CD4-positive, alpha-beta memory T cell (primary cell): ENCODE data around the gene MAST4. TPM values are rescaled to one million over a fixed set of nuclear protein-coding genes. Genes with fewer than 3 reads are reported as not detected.

Experiments
- CTCF ChIA-PET: fragments of 350-600 bp; sonication (Branson Sonifier 250); formaldehyde crosslinking; loops from one replicate; lab custom pipeline; 2021; ENCODE audit warnings: inconsistent platforms; ENCODE audit not compliant: partially characterized antibody; lab: Charles Lee
- POLR2A ChIA-PET: fragments of 350-600 bp; sonication (Branson Sonifier 250); formaldehyde crosslinking; loops from one replicate; lab custom pipeline; 2021; ENCODE audit not compliant: partially characterized antibody; lab: Charles Lee
- DNase-seq, 5 donors: peaks; one replicate each; pipeline versions ENCODE4 v3.0.0 to v3.0.0-alpha.2; 2020 to 2022; ENCODE audit warnings: mixed read lengths in 1 of 5
- H3K27ac ChIP-seq: one replicate; pipeline ENCODE4 v1.7.0; 2013; ENCODE audit warnings: low read depth, low read length
- H3K27me3 ChIP-seq: 2 replicates; pipeline ENCODE4 v1.7.0; 2013; ENCODE audit warnings: mild to moderate bottlenecking, low read length, moderate library complexity; ENCODE audit not compliant: insufficient read depth
- H3K36me3 ChIP-seq: 2 replicates; pipeline ENCODE4 v1.7.0; 2013; ENCODE audit warnings: mild to moderate bottlenecking, low read length, moderate library complexity; ENCODE audit not compliant: insufficient read depth
- H3K4me1 ChIP-seq: 2 replicates; pipeline ENCODE4 v1.7.0; 2013; ENCODE audit warnings: mild to moderate bottlenecking, low read length, moderate library complexity; ENCODE audit not compliant: insufficient read depth
- H3K4me3 ChIP-seq, 2 donors: one replicate each; pipeline ENCODE4 v1.7.0; 2013; ENCODE audit warnings: low read length in 2 of 2, mild to moderate bottlenecking in 1 of 2
- H3K9me3 ChIP-seq, 2 donors: one replicate each; pipeline ENCODE4 v1.7.0; 2013; ENCODE audit warnings: low read length in 2 of 2, control low read depth in 1 of 2; ENCODE audit not compliant: control insufficient read depth in 1 of 2
- H3K27ac Mint-ChIP-seq, 7 donors: one replicate each; pipeline ENCODE4 v1.8.0; 2020 to 2021; ENCODE audit warnings: mixed read lengths in 7 of 7, mild to moderate bottlenecking in 6 of 7, inconsistent platforms in 3 of 7, moderate library complexity in 3 of 7
- H3K27me3 Mint-ChIP-seq, 2 donors: one replicate each; pipeline ENCODE4 v1.8.0; 2020 to 2021; ENCODE audit warnings: mixed read lengths in 2 of 2
- H3K36me3 Mint-ChIP-seq, 2 donors: one replicate each; pipeline ENCODE4 v1.8.0; 2020 to 2021; ENCODE audit warnings: mixed read lengths in 2 of 2, inconsistent platforms in 1 of 2, mild to moderate bottlenecking in 1 of 2
- H3K4me1 Mint-ChIP-seq, 4 donors: one replicate each; pipeline ENCODE4 v1.8.0; 2020 to 2021; ENCODE audit warnings: mixed read lengths in 4 of 4, mild to moderate bottlenecking in 1 of 4
- H3K4me3 Mint-ChIP-seq, 8 donors: one replicate each; pipeline ENCODE4 v1.8.0; 2020 to 2021; ENCODE audit warnings: mixed read lengths in 8 of 8, mild to moderate bottlenecking in 7 of 8, moderate library complexity in 6 of 8, inconsistent platforms in 3 of 8
- H3K9me3 Mint-ChIP-seq, 8 donors: one replicate each; pipeline ENCODE4 v1.8.0; 2020 to 2021; ENCODE audit warnings: mixed read lengths in 8 of 8, mild to moderate bottlenecking in 5 of 8, inconsistent platforms in 3 of 8, moderate library complexity in 1 of 8
- intact Hi-C: fragments of 100-400 bp; cut with micrococcal nuclease; formaldehyde crosslinking; loops from one replicate; pipeline ENCODE4 v1.15.1; 2023
- polyA plus RNA-seq, 2 donors: library from polyadenylated mRNA; unstranded; fragments of 300-500 nt; fragmentation: Illumina TruSeq; gene quantifications; one replicate each; pipeline ENCODE4 v1.2.3, GENCODE V29; 2021
- total RNA-seq, 2 experiments: library from RNA; stranded (reverse); gene quantifications; one replicate each; pipeline ENCODE4 v1.2.3, GENCODE V29; 2021

The MAST4 gene
- total and polyA plus RNA-seq, 4 experiments from 2014 or later, result 9.2 to 27.0 (median 21.3) TPM

DNA sequence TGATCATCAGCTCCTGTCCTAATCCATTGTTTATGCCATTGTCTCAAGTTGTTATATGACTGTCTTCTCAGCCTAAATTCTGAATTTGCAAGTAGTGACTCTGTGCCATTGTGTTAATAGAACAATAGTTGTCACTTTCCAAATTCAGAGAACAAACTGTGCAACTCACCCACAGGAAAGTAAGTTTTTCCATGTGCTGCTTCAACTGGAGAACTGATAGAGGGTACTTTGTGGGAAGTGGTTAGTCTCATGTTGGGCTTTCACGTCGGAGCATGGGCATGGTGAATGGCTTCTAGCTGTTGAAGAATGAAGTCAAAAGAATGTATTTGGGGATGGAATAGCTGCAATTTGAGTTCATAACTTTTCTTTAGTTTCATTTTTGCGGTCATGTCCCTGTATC is 454.4 kb downstream of the MAST4 start:
- Histone ChIP-seq H3K27me3 (no peaks in the 10 kb centered on the region), H3K4me1 (no peaks in the 10 kb centered on the region), H3K9me3 (no peaks in the 10 kb centered on the region), H3K36me3 (no peaks in the 10 kb centered on the region), H3K27ac (no peak overlapping the region), H3K4me3 (no peak overlapping the region)
- intact Hi-C loops, result loop anchor here (5.0 kb wide), 1 partner anchor 63 kb away; no protein-coding TSS in a partner anchor
- H3K27me3 Mint-ChIP-seq, result no peaks in the 10 kb centered on the region
- ChIA-PET POLR2A (no interaction called here), CTCF (interaction anchor here (0.8 to 1.3 kb wide), 3 partner anchors 13 to 61 kb away, joined by 3 read pairs; no protein-coding TSS in a partner anchor)
- H3K27ac Mint-ChIP-seq, result peak overlapping the region in 1 of 7 donors; percentile 35
- no peak for DNase-seq
- peaks cover 6 to 17% (median 13%) of the 10 kb centered on the region in 4 donors for H3K4me1 Mint-ChIP-seq
- H3K4me3 Mint-ChIP-seq, result no peak overlapping the region
- H3K9me3 Mint-ChIP-seq, result no peaks in the 10 kb centered on the region
- peaks cover 12 to 13% of the 10 kb centered on the region in 2 donors for H3K36me3 Mint-ChIP-seq

DNA sequence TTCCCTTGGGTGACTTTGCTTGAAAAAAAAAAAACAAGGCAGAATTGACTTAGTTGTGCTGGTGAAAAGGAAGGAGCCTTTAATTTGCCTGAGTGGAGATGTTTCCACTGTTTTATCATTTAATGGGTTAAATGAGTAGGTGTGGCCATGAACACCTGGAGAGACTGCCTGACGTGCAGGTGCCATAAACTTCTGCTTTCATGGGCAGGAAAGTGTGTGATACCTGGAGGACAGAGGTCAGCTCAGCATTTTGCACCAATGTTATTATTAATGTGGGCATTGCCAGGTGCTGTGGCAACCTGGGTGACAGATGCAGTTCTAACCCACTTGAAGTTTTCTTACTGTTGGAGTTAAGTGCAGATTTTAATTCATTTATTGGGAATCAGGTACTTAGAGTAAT is 455.0 kb downstream of the MAST4 start:
- POLR2A ChIA-PET, result no interaction called here
- H3K36me3 Mint-ChIP-seq, result peaks cover 13 to 15% of the 10 kb centered on the region in 2 donors
- no peaks in the 10 kb centered on the region for H3K27me3 Mint-ChIP-seq
- no peak overlapping the region for H3K4me3 Mint-ChIP-seq
- intact Hi-C loops, result loop anchor here (5.0 kb wide), 1 partner anchor 64 kb away; no protein-coding TSS in a partner anchor
- no peaks in the 10 kb centered on the region for H3K9me3 ChIP-seq
- no peak overlapping the region for H3K4me3 ChIP-seq
- H3K27ac Mint-ChIP-seq, result no peak overlapping the region
- no peaks in the 10 kb centered on the region for H3K4me1 ChIP-seq
- H3K36me3 ChIP-seq, result no peaks in the 10 kb centered on the region
- H3K9me3 Mint-ChIP-seq, result no peaks in the 10 kb centered on the region
- no peak for DNase-seq
- CTCF ChIA-PET, result interaction anchor here (1.2 to 1.3 kb wide), 2 partner anchors 17 to 62 kb away, joined by 3 read pairs; no protein-coding TSS in a partner anchor
- no peak overlapping the region for H3K27ac ChIP-seq
- H3K4me1 Mint-ChIP-seq, result peaks cover 6 to 17% (median 11%) of the 10 kb centered on the region in 4 donors
- no peaks in the 10 kb centered on the region for H3K27me3 ChIP-seq

DNA sequence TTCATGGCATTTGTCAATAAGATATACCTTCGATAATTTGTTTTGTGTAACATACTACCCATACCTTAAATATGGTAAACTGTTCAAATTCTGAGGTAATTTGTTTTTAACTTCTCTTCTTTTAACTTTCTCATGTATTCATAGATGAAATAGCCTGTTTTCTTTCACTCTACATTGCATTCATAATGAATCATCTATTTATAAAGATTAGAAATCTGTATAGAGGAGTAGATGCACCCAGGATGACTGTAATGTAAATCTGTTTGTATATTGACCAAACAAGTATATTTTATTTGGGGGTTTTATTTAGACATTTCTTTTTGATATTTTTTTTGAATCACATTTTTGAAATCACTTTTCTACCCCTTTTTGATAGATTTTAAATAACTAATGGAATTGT is 455.8 kb downstream of the MAST4 start:
- CTCF ChIA-PET, result no interaction called here

DNA sequence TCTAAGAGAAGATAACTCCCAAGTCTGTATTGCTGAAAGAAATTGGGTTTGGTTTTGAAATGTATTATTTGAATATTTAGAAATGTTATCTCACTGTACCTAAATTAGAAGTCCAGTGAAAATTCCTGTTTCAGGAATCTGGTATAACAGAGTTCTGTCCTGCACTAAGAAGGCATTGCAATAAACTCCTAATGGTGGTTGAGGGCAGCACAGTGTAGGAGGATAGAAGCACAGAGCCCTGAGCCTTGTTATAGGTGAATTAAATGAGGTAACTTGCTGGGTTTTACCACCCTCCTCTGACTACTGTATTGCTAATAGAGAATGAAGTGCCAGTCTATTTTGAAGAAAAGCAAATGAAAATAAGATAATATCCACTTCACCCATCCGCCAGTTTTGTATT is 457.0 kb downstream of the MAST4 start:
- Histone ChIP-seq H3K27me3 (no peaks in the 10 kb centered on the region), H3K27ac (no peak overlapping the region), H3K4me3 (no peak overlapping the region), H3K36me3 (no peaks in the 10 kb centered on the region), H3K9me3 (no peaks in the 10 kb centered on the region), H3K4me1 (no peaks in the 10 kb centered on the region)
- H3K4me1 Mint-ChIP-seq, result peaks cover 6 to 17% (median 10%) of the 10 kb centered on the region in 4 donors
- CTCF ChIA-PET, result no interaction called here
- H3K4me3 Mint-ChIP-seq, result no peak overlapping the region
- H3K27me3 Mint-ChIP-seq, result no peaks in the 10 kb centered on the region
- intact Hi-C loops, result loop anchor here (5.0 kb wide), 1 partner anchor 66 kb away; no protein-coding TSS in a partner anchor
- no peak for DNase-seq
- H3K27ac Mint-ChIP-seq, result no peak overlapping the region
- H3K36me3 Mint-ChIP-seq, result peaks cover 15 to 18% of the 10 kb centered on the region in 2 donors
- no peaks in the 10 kb centered on the region for H3K9me3 Mint-ChIP-seq
- POLR2A ChIA-PET, result no interaction called here

More for the DNA sequence above, 455.8 kb downstream of the MAST4 start:
- H3K27ac ChIP-seq, result no peak overlapping the region
- H3K4me1 ChIP-seq, result no peaks in the 10 kb centered on the region
- H3K27me3 ChIP-seq, result no peaks in the 10 kb centered on the region
- no peak for DNase-seq
- intact Hi-C loops, result loop anchor here (5.0 kb wide), 1 partner anchor 65 kb away; no protein-coding TSS in a partner anchor
- Mint-ChIP-seq H3K27ac (no peak overlapping the region), H3K4me1 (peaks cover 6 to 17% (median 10%) of the 10 kb centered on the region in 4 donors), H3K9me3 (no peaks in the 10 kb centered on the region), H3K27me3 (no peaks in the 10 kb centered on the region), H3K4me3 (no peak overlapping the region), H3K36me3 (peaks cover 14 to 15% of the 10 kb centered on the region in 2 donors)
- H3K4me3 ChIP-seq, result no peak overlapping the region
- POLR2A ChIA-PET, result no interaction called here
- H3K36me3 ChIP-seq, result no peaks in the 10 kb centered on the region
- no peaks in the 10 kb centered on the region for H3K9me3 ChIP-seq

DNA sequence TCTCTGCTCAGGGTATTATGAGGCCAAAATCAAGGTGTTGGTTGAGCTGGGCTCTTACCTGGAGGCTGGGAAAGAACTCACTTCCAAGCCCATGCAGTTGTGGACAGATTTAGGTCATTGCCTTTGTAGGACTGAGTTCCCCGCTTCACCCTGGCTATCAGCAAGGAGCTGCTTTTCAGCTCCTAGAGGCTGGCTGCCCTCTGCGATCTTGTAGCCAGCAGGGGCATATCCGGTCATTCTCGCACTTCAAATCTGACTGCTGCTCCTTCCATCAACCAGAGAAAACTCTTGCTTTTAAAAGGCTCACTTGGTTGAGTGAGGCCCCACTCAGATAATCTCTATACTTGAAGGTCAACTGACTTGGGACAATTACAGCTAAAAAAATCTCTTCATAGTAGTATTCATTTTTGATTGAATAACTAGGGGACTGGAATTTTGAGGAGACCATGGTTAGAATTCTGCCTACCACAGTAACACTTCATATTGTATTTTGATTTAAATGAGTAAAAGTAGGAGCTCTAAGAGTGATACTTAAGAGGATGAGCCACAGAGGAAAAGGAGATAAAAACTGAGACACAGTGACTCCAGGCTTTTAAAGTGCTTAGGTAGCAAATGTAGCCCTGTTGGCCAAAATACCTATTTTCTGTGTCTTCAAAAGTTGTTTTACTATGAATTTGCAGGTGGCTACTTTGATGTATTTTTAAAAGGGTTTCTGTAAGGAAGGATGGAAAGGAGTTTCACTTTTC is 463.0 kb downstream of the MAST4 start:
- no peaks in the 10 kb centered on the region for H3K9me3 ChIP-seq
- no peak for DNase-seq
- peaks cover 8 to 15% (median 13%) of the 10 kb centered on the region in 4 donors for H3K4me1 Mint-ChIP-seq
- H3K27me3 Mint-ChIP-seq, result no peaks in the 10 kb centered on the region
- H3K4me1 ChIP-seq, result no peaks in the 10 kb centered on the region
- intact Hi-C loops, result no loop called here
- H3K9me3 Mint-ChIP-seq, result no peaks in the 10 kb centered on the region
- H3K27ac Mint-ChIP-seq, result no peak overlapping the region
- POLR2A ChIA-PET, result no interaction called here
- no peaks in the 10 kb centered on the region for H3K36me3 ChIP-seq
- no peak overlapping the region for H3K4me3 Mint-ChIP-seq
- no peak overlapping the region for H3K27ac ChIP-seq
- CTCF ChIA-PET, result no interaction called here
- H3K27me3 ChIP-seq, result no peaks in the 10 kb centered on the region
- no peak overlapping the region for H3K4me3 ChIP-seq
- peaks cover 28 to 45% of the 10 kb centered on the region in 2 donors for H3K36me3 Mint-ChIP-seq

DNA sequence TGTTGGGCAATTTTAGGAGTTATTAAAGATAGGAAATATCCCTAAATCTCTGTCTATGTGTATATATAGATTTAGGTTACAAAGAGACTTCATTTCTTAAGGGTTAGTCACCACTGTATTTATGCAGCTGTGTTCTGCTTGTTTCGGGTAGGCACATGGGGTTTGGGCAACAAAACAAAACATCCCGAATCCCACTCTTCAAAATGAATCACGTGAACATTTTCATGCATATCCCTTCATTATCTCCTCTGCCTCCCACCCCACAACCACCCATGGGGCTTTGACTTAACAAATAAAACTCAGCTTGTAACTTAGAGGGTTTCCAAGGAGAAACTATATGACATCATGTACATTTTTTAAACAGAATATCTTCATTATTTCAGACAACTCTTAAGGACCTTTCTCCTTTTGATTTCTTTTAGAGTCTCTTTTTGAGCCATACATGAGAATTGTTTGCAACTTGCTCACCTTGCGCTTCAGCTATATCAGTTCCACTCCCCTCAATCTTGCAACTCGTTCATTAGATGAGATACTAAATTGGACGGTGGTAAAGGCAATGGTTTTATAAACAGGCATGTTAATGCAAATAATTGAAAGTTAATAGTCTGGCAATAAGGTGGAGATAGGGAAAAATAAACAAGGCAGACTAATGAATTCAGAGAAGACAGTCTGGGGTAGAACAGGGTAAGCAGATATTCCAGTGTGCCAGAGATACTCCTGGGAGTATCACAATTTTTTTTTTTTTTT is 463.7 kb downstream of the MAST4 start:
- no peaks in the 10 kb centered on the region for H3K36me3 ChIP-seq
- H3K4me1 Mint-ChIP-seq, result peaks cover 7 to 15% (median 14%) of the 10 kb centered on the region in 4 donors
- H3K4me1 ChIP-seq, result no peaks in the 10 kb centered on the region
- H3K4me3 Mint-ChIP-seq, result no peak overlapping the region
- ChIA-PET CTCF (no interaction called here), POLR2A (no interaction called here)
- no peaks in the 10 kb centered on the region for H3K27me3 Mint-ChIP-seq
- H3K27ac Mint-ChIP-seq, result no peak overlapping the region
- H3K9me3 Mint-ChIP-seq, result no peaks in the 10 kb centered on the region
- intact Hi-C loops, result no loop called here
- H3K4me3 ChIP-seq, result no peak overlapping the region
- DNase-seq, result no peak
- no peaks in the 10 kb centered on the region for H3K27me3 ChIP-seq
- H3K9me3 ChIP-seq, result no peaks in the 10 kb centered on the region
- H3K36me3 Mint-ChIP-seq, result peaks cover 24 to 38% of the 10 kb centered on the region in 2 donors
- no peak overlapping the region for H3K27ac ChIP-seq

DNA sequence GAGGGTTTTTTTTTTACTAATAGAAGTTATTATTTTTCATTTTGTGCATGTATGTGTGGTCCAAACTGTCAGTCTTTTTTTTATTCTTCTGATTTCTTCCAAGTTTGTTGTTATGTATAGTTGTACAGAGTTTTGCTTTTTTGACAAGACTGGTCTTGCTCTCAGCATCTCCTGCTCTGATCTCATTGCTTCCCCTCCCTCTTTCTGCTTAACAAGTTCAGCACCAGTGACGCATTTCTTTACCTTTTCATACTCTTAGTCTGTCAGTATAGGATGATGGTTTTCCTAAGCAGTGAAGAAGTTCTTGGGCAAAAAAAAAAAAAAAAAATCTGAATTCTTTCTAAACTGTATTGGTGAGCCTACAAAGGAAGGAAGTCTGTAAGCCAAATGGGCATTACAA is 465.3 kb downstream of the MAST4 start:
- Mint-ChIP-seq H3K4me1 (peaks cover 12 to 25% (median 21%) of the 10 kb centered on the region in 4 donors), H3K4me3 (no peak overlapping the region), H3K9me3 (no peaks in the 10 kb centered on the region), H3K27me3 (no peaks in the 10 kb centered on the region), H3K36me3 (peaks cover 16 to 32% of the 10 kb centered on the region in 2 donors), H3K27ac (no peak overlapping the region)
- intact Hi-C loops, result no loop called here
- CTCF ChIA-PET, result no interaction called here
- H3K4me3 ChIP-seq, result no peak overlapping the region
- DNase-seq, result no peak
- H3K9me3 ChIP-seq, result no peaks in the 10 kb centered on the region
- no peaks in the 10 kb centered on the region for H3K36me3 ChIP-seq
- no peaks in the 10 kb centered on the region for H3K27me3 ChIP-seq
- peaks cover 9% of the 10 kb centered on the region for H3K4me1 ChIP-seq
- POLR2A ChIA-PET, result no interaction called here
- H3K27ac ChIP-seq, result no peak overlapping the region
